Spleen (tissue), 11 donors: Measurements from ENCODE around the gene ZNF512B. TPM values are rescaled to one million over a fixed set of nuclear protein-coding genes. Genes with fewer than 3 reads are reported as not detected.

Experiments
- DNase-seq: peaks from one replicate; pipeline ENCODE4 v3.0.0-alpha.2; 2020
- H3K27ac ChIP-seq, 8 donors: fragments of 200-600 bp; sonication (generic) in 7 of 8; 1 replicate in 4 of 8; 2 replicates in 4 of 8; pipeline versions ENCODE4 v1.5.0 to v1.8.0; 2016 to 2021; ENCODE audit warnings: inconsistent platforms in 4 of 8, mild to moderate bottlenecking in 4 of 8, moderate library complexity in 1 of 8
- H3K27me3 ChIP-seq, 7 donors: fragments of 200-600 bp; sonication (generic) in 6 of 7; replicated peaks in 1 of 7; 1 replicate in 4 of 7; 2 replicates in 3 of 7; pipeline versions ENCODE4 v1.5.0 to v1.8.0; 2016 to 2021; ENCODE audit warnings: inconsistent platforms in 3 of 7, mild to moderate bottlenecking in 1 of 7
- H3K36me3 ChIP-seq, 6 donors: fragments of 200-600 bp; sonication (generic) in 5 of 6; 1 replicate in 4 of 6; 2 replicates in 2 of 6; pipeline versions ENCODE4 v1.5.0 to v1.8.0; 2016 to 2021; ENCODE audit warnings: inconsistent platforms in 2 of 6
- H3K4me1 ChIP-seq, 6 donors: fragments of 200-600 bp; sonication (generic) in 5 of 6; 1 replicate in 3 of 6; 2 replicates in 3 of 6; pipeline versions ENCODE4 v1.5.0 to v1.8.0; 2016 to 2021; ENCODE audit warnings: inconsistent platforms in 3 of 6
- H3K4me3 ChIP-seq, 8 donors: fragments of 200-600 bp; sonication (generic) in 7 of 8; 1 replicate in 4 of 8; 2 replicates in 4 of 8; pipeline versions ENCODE4 v1.5.0 to v1.8.0; 2016 to 2021; ENCODE audit warnings: inconsistent platforms in 4 of 8, mild to moderate bottlenecking in 4 of 8, moderate library complexity in 2 of 8
- H3K9me3 ChIP-seq, 8 donors: fragments of 200-600 bp; sonication (generic) in 7 of 8; 1 replicate in 4 of 8; 2 replicates in 4 of 8; pipeline versions ENCODE4 v1.5.0 to v1.8.0; 2016 to 2021; ENCODE audit warnings: inconsistent platforms in 4 of 8
- POLR2A ChIP-seq, 3 donors: fragments of 450-650 bp; IDR thresholded peaks; one replicate each; pipeline ENCODE4 v1.5.1; 2017; ENCODE audit warnings: antibody characterized with exemption in 3 of 3, mild to moderate bottlenecking in 1 of 3
- POLR2AphosphoS5 ChIP-seq, 3 donors: sonication (generic); formaldehyde crosslinking; IDR thresholded peaks; one replicate each; pipeline ENCODE4 v1.5.1; 2017; ENCODE audit warnings: antibody characterized with exemption in 3 of 3
- WGBS, 5 donors: extraction: QIAGEN DNeasy Blood & Tissue Kit in 3 of 5; methylation state at CpG; one replicate each; pipeline versions ENCODE4 v1.1.5 to v1.1.7; 2013 to 2018; 5-methylcytosine and 5-hydroxymethylcytosine counted together
- intact Hi-C: fragments of 100-400 bp; cut with DNase I; formaldehyde crosslinking; loops from one replicate; pipeline ENCODE4 v1.15.0; 2023; ENCODE audit warnings: low total_unique reads
- polyA plus RNA-seq, 3 donors: library from polyadenylated mRNA; stranded (reverse); fragments of 200-250 nt; gene quantifications; one replicate each; pipeline ENCODE4 v1.2.1, GENCODE V29; 2013
- total RNA-seq, 7 donors: library from RNA; depleted of rRNA in 3 of 7; stranded (reverse); fragments of >200 nt in 3 of 7; fragmentation: NEBNext Ultra II Directional in 4 of 7; extraction: Animal tissue kit (Norgen Biotek cat#: 25700) in 4 of 7; gene quantifications; one replicate each; pipeline versions ENCODE4 v1.1.0 to v1.2.1, GENCODE V29; 2016 to 2021
- TF ChIP-seq, protein P1 (sequence below), 11 experiments: fragments of 200-600 bp in 7 of 11; fragments of 450-650 bp in 4 of 11; sonication (generic) in 4 of 11; IDR thresholded peaks in 8 of 11; conservative IDR thresholded peaks in 3 of 11; 1 replicate in 7 of 11; 2 replicates in 4 of 11; pipeline versions ENCODE4 v1.4.0 to v1.8.0; 2016 to 2021; ENCODE audit warnings: antibody characterized with exemption in 11 of 11, inconsistent platforms in 4 of 11, mild to moderate bottlenecking in 1 of 11
- donor health status: healthy with polysubstance abuse.
- donor health status: DM: no; HTN: no; CAD: no; lungs with moderate emphysema.
- donor health status: DM: no; HTN: no; CAD: no.
- donor health status: Bipolar disorder and iron deficiency.
- donor health status: healthy.
- donor health status: DM: no; HTN: no; CAD: no.
- donor health status: DM: yes; HTN: yes; CAD: no.

The ZNF512B gene
- total and polyA plus RNA-seq, 10 donors = 3.4 to 21.8 (median 12.4) TPM

DNA sequence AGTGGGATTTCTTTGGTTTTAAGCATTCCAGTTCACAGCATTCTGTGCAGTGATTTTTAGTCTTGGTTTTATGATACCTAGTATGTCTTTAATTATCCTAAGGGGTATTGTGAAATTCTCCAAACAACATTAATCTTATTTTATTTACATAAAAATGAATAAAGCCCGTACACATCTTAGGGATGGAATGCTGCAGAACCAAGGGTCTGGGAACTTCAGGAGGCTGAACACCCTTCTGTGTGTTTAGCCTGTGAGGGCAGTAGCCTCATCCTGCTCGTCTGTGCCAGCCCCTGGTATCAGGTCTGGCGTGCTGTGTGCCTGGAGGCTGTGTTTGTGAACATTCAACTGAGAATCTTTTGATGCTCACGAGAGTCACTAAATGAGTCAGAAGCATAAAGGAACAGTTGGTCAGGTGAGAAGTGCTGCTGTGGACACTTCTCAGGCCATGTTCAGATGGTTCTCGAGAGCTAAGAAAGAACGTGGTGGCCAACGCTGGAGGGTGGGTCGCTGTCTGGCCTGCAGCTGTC lies 41.0 kb upstream of the ZNF512B start:
- no peak overlapping the region for H3K4me3 ChIP-seq
- peaks cover 0 to 28% (median 10%) of the 10 kb centered on the region in 8 donors for H3K9me3 ChIP-seq
- no peaks in the 10 kb centered on the region for H3K27me3 ChIP-seq
- peaks cover 8 to 91% (median 78%) of the 10 kb centered on the region in 6 donors for H3K36me3 ChIP-seq
- intact Hi-C loops = no loop called here
- TF ChIP-seq, protein P1, sequence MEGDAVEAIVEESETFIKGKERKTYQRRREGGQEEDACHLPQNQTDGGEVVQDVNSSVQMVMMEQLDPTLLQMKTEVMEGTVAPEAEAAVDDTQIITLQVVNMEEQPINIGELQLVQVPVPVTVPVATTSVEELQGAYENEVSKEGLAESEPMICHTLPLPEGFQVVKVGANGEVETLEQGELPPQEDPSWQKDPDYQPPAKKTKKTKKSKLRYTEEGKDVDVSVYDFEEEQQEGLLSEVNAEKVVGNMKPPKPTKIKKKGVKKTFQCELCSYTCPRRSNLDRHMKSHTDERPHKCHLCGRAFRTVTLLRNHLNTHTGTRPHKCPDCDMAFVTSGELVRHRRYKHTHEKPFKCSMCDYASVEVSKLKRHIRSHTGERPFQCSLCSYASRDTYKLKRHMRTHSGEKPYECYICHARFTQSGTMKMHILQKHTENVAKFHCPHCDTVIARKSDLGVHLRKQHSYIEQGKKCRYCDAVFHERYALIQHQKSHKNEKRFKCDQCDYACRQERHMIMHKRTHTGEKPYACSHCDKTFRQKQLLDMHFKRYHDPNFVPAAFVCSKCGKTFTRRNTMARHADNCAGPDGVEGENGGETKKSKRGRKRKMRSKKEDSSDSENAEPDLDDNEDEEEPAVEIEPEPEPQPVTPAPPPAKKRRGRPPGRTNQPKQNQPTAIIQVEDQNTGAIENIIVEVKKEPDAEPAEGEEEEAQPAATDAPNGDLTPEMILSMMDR (IDR thresholded peaks at IDR 0.05 in 8 of 11, conservative IDR thresholded peaks at IDR 0.05 in 3 of 11) = no peak
- TF ChIP-seq POLR2AphosphoS5 (IDR thresholded peaks at IDR 0.05) = no peak
- no peak for TF ChIP-seq POLR2A (IDR thresholded peaks at IDR 0.05)
- DNase-seq = no peak
- 87 to 91% (median 90%) methylated on average over 8 of the region's 8 CpGs for WGBS, 5 donors
- peaks cover 0 to 27% (median 11%) of the 10 kb centered on the region in 6 donors for H3K4me1 ChIP-seq
- H3K27ac ChIP-seq = peak overlapping the region in 3 of 8 donors; percentile 15 to 69 (median 68)

DNA sequence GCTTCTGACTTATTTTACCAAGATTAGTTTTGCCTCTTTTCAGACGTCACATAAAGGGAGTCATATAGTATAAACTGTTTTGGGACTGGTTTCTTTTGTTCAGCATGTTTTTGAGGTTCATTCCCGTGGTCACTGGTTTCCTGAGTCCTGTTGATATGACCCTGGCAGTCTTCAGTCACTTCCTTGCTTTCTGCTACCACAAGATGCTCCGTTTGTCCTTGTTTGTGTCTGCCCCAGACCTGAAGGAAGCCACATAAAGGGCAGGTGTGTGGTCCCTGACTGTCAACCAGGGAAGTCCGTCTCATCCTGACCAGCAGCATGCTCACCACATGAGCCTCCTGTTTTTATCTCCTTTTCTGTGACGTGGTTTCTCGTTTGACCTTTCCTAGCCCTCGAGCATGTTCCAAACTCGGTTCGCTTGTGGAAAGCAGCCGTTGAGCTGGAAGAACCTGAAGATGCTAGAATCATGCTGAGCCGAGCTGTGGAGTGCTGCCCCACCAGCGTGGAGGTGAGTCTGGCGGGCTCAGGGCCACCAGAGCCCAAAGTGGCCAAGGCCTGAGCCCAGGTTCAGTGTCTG lies 40.2 kb upstream of the ZNF512B start:
- intact Hi-C loops = no loop called here
- 77 to 83% (median 78%) methylated on average over 13 of the region's 13 CpGs for WGBS, 5 donors

DNA sequence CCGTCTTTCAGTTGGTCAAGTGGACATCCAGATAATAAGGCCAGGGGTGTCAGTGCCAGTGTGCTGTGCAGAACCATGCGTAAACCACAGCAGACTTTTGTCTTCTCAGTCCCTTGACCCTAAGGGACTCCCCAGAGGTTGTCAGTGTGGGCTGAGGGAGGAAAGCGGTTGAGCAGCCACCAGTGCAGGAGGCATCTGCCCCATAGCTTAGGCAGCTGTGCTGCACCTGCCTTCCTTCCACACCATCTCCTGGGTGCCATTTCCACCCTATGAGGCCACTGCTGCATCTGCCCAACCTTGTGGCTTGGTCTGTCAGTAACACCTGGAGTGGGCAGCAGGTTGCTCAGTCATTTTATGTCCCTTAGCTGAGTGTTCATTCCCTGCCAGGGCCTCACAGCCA lies 37.2 kb upstream of the ZNF512B start:
- Histone ChIP-seq H3K4me1 (peaks cover 0 to 19% (median 8%) of the 10 kb centered on the region in 6 donors), H3K27ac (no peak overlapping the region), H3K27me3 (no peaks in the 10 kb centered on the region), H3K36me3 (peaks cover 8 to 98% (median 92%) of the 10 kb centered on the region in 6 donors), H3K9me3 (peaks cover 0 to 28% (median 10%) of the 10 kb centered on the region in 8 donors), H3K4me3 (no peak overlapping the region)
- 79 to 91% (median 88%) methylated on average over 2 to 3 of the region's 3 CpGs for WGBS, 5 donors
- no peak for DNase-seq
- TF ChIP-seq POLR2A (IDR thresholded peaks at IDR 0.05) (no peak), POLR2AphosphoS5 (IDR thresholded peaks at IDR 0.05) (no peak)
- TF ChIP-seq, protein P1 (IDR thresholded peaks at IDR 0.05 in 8 of 11, conservative IDR thresholded peaks at IDR 0.05 in 3 of 11) = no peak
- intact Hi-C loops = no loop called here

More for the DNA sequence above, 40.2 kb upstream of the ZNF512B start:
- Histone ChIP-seq H3K27ac (no peak overlapping the region), H3K27me3 (no peaks in the 10 kb centered on the region), H3K36me3 (peaks cover 8 to 91% (median 79%) of the 10 kb centered on the region in 6 donors), H3K4me3 (no peak overlapping the region), H3K4me1 (peaks cover 0 to 27% (median 11%) of the 10 kb centered on the region in 6 donors), H3K9me3 (peaks cover 0 to 28% (median 10%) of the 10 kb centered on the region in 8 donors)
- no peak for DNase-seq
- TF ChIP-seq POLR2A (IDR thresholded peaks at IDR 0.05) (no peak), POLR2AphosphoS5 (IDR thresholded peaks at IDR 0.05) (no peak)
- TF ChIP-seq, protein P1 (IDR thresholded peaks at IDR 0.05 in 8 of 11, conservative IDR thresholded peaks at IDR 0.05 in 3 of 11) = no peak

DNA sequence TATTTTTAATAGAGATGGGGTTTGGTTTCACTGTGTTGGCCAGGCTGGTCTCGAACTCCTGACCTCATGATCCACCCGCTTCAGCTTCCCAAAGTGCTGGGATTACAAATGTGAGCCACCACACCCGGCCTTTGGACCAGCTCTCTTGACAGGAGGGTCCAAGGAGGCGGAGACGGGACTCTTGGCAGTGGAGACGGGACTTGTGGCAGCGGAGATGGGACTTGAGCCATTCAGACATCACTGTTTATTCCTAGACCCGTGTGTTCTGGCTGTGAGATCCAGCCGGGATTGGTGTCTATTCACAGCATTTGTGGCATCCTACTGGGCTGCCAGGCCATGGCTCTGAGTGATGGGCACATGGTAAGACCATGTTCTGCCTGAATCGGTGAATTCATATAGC lies 36.8 kb upstream of the ZNF512B start:
- H3K27ac ChIP-seq = no peak overlapping the region
- no peak for DNase-seq
- WGBS, 5 donors = 88 to 96% (median 93%) methylated on average over 7 to 10 of the region's 10 CpGs
- H3K27me3 ChIP-seq = no peaks in the 10 kb centered on the region
- H3K4me3 ChIP-seq = no peak overlapping the region
- H3K36me3 ChIP-seq = peaks cover 8 to 100% (median 95%) of the 10 kb centered on the region in 6 donors
- TF ChIP-seq POLR2AphosphoS5 (IDR thresholded peaks at IDR 0.05) (no peak), POLR2A (IDR thresholded peaks at IDR 0.05) (no peak)
- TF ChIP-seq, protein P1 (IDR thresholded peaks at IDR 0.05 in 8 of 11, conservative IDR thresholded peaks at IDR 0.05 in 3 of 11) = no peak
- intact Hi-C loops = no loop called here
- H3K9me3 ChIP-seq = peaks cover 0 to 27% (median 9%) of the 10 kb centered on the region in 8 donors
- H3K4me1 ChIP-seq = peaks cover 0 to 19% (median 8%) of the 10 kb centered on the region in 6 donors
